Panc1 (cell line): Measurements from ENCODE around the gene MARCKSL1. TPM values are rescaled to one million over a fixed set of nuclear protein-coding genes. Genes with fewer than 3 reads are reported as not detected.
A peak's percentile ranks its signal among the peaks of the same experiment; 100 is the strongest.

ENCODE experiments used
- ATAC-seq: fragments of 200-7000 bp; cut with Tn5 transposase; 2 replicates; pipeline ENCODE4 v1.9.1; 2020; ENCODE audit warnings: mild to moderate bottlenecking, moderate library complexity
- BruUV-seq: library from RNA; stranded (reverse); fragments of 400-500 nt; replicated peaks from 2 replicates; lab custom pipeline; 2021; lab: Mats Ljungman, UMichigan
- CTCF ChIA-PET: fragments of 300-600 bp; sonication (Branson Sonifier 250); formaldehyde crosslinking; loops from one replicate; lab custom pipeline; 2022; ENCODE audit warnings: antibody characterized with exemption; lab: Charles Lee
- POLR2A ChIA-PET: fragments of 300-600 bp; sonication (Branson Sonifier 250); formaldehyde crosslinking; loops from one replicate; lab custom pipeline; 2022; ENCODE audit warnings: antibody characterized with exemption; lab: Charles Lee
- DNase-seq: peaks from one replicate; pipeline ENCODE4 v3.0.0-alpha.2; 2010; ENCODE audit warnings: low read depth, low spot score
- H3K27ac ChIP-seq: 2 replicates; pipeline ENCODE4 v1.5.1; 2011; ENCODE audit warnings: mild to moderate bottlenecking, low read length, inconsistent platforms
- H3K27me3 ChIP-seq: fragments of 200-500 bp; sonication (Bioruptor generic); 2 replicates; pipeline ENCODE4 v1.6.0; 2014; ENCODE audit warnings: low read length, inconsistent platforms; ENCODE audit not compliant: control insufficient read depth, insufficient read depth
- H3K36me3 ChIP-seq: fragments of 200-500 bp; sonication (Bioruptor generic); 2 replicates; pipeline ENCODE4 v1.5.1; 2014; ENCODE audit warnings: inconsistent platforms, mild to moderate bottlenecking, low read length, moderate library complexity; ENCODE audit not compliant: control insufficient read depth, insufficient read depth
- H3K4me1 ChIP-seq: 2 replicates; pipeline ENCODE4 v1.5.1; 2011; ENCODE audit warnings: inconsistent platforms, mild to moderate bottlenecking, low read length, moderate library complexity; ENCODE audit not compliant: control insufficient read depth, insufficient read depth
- H3K4me3 ChIP-seq, 2 experiments: 2 replicates each; pipeline ENCODE4 v1.5.1; 2011 to 2012; ENCODE audit warnings: low read depth in 2 of 2, low read length in 2 of 2, mild to moderate bottlenecking in 2 of 2, inconsistent platforms in 1 of 2, moderate library complexity in 1 of 2
- H3K9me3 ChIP-seq: fragments of 200-500 bp; sonication (Bioruptor generic); 2 replicates; pipeline ENCODE4 v1.5.1; 2014; ENCODE audit warnings: low read depth, mild to moderate bottlenecking, inconsistent platforms, low read length, moderate library complexity; ENCODE audit not compliant: control insufficient read depth, insufficient read depth
- POLR2AphosphoS5 ChIP-seq: IDR thresholded peaks from 2 replicates; pipeline ENCODE4 v1.6.1; 2012; ENCODE audit warnings: mild to moderate bottlenecking, low read depth, low read length, moderate library complexity
- SIN3A ChIP-seq: IDR thresholded peaks from 2 replicates; pipeline ENCODE4 v1.6.1; 2012; ENCODE audit warnings: low read depth, mild to moderate bottlenecking, low read length, moderate library complexity, borderline replicate concordance; ENCODE audit not compliant: insufficient read depth
- TCF7L2 ChIP-seq: IDR thresholded peaks from 2 replicates; pipeline ENCODE4 v1.6.1; 2011; ENCODE audit warnings: mild to moderate bottlenecking, low read depth, low read length, inconsistent platforms
- in situ Hi-C: cut with HindIII; loops from 2 replicates; pipeline ENCODE4 v1.10.0; 2016; ENCODE audit warnings: low sequenced_read_pairs, low pct_unique_long_range_greater_than_20kb
- intact Hi-C: fragments of 100-400 bp; cut with micrococcal nuclease; formaldehyde crosslinking; loops from one replicate; pipeline ENCODE4 v1.10.0; 2022; ENCODE audit not compliant: unreplicated experiment
- total RNA-seq: library from RNA; stranded (reverse); gene quantifications from one replicate; pipeline ENCODE4 v1.2.1, GENCODE V29; 2021; ENCODE audit not compliant: unreplicated experiment
- TF ChIP-seq, protein P1 (sequence below), 2 experiments: IDR thresholded peaks; 2 replicates each; pipeline ENCODE4 v1.6.1; 2011 to 2012; ENCODE audit warnings: low read depth in 2 of 2, control low read depth in 1 of 2, low read length in 1 of 2, mild to moderate bottlenecking in 1 of 2, moderate library complexity in 1 of 2; ENCODE audit not compliant: insufficient read depth in 1 of 2
- TF ChIP-seq, protein P2 (sequence below): fragments of 450-650 bp; IDR thresholded peaks from 2 replicates; pipeline ENCODE4 v1.5.1; 2017; ENCODE audit warnings: mild to moderate bottlenecking

Gene MARCKSL1
- total RNA-seq, 1 experiment from 2014 or later: 176 TPM

DNA sequence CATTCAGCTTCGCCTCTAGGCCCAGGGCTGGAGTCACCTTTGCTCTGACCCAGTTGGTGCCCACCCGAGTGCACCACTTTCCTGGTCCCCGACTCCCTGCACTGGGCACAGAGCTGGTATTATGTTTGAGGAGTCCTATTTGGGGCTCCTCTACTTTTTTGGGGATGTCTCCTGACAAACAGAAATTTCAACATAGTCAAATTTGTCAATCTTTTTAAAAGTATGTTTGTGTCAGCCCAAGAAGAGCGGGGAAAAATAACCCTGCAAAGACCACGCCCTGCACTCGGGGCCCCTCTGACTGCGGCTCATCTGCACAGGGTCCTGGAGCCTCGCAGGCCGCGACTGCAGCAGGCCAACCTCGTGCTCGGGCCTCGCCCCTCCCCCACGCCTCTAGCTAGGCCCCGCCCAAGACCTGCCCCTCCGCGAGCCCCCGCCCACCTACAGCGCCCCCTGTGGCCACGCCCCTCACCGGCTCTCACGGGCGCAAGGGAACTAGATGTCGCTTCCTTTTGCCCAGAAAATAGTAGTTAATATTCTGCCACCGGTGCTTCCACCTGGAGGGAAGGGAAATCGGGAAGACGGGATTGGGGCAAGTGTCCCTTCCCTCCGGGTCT, 14.9 kb upstream of the MARCKSL1 start:
- Histone ChIP-seq H3K27me3 (no peaks in the 10 kb centered on the region), H3K36me3 (no peaks in the 10 kb centered on the region), H3K4me3 (peak overlapping the region; percentile 62 to 64), H3K4me1 (peaks cover 9% of the 10 kb centered on the region; the same call in 1 of the 2 replicates), H3K9me3 (no peaks in the 10 kb centered on the region), H3K27ac (peak overlapping the region; percentile 77)
- no peak for TF ChIP-seq POLR2AphosphoS5
- no peak for TF ChIP-seq TCF7L2
- TF ChIP-seq, protein P1, sequence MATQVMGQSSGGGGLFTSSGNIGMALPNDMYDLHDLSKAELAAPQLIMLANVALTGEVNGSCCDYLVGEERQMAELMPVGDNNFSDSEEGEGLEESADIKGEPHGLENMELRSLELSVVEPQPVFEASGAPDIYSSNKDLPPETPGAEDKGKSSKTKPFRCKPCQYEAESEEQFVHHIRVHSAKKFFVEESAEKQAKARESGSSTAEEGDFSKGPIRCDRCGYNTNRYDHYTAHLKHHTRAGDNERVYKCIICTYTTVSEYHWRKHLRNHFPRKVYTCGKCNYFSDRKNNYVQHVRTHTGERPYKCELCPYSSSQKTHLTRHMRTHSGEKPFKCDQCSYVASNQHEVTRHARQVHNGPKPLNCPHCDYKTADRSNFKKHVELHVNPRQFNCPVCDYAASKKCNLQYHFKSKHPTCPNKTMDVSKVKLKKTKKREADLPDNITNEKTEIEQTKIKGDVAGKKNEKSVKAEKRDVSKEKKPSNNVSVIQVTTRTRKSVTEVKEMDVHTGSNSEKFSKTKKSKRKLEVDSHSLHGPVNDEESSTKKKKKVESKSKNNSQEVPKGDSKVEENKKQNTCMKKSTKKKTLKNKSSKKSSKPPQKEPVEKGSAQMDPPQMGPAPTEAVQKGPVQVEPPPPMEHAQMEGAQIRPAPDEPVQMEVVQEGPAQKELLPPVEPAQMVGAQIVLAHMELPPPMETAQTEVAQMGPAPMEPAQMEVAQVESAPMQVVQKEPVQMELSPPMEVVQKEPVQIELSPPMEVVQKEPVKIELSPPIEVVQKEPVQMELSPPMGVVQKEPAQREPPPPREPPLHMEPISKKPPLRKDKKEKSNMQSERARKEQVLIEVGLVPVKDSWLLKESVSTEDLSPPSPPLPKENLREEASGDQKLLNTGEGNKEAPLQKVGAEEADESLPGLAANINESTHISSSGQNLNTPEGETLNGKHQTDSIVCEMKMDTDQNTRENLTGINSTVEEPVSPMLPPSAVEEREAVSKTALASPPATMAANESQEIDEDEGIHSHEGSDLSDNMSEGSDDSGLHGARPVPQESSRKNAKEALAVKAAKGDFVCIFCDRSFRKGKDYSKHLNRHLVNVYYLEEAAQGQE (IDR thresholded peaks at IDR 0.05; ENCODE audit: insufficient read depth in 1 of 2, low read depth in 2 of 2, low read length in 1 of 2): no peak
- TF ChIP-seq SIN3A: no peak
- TF ChIP-seq, protein P2, sequence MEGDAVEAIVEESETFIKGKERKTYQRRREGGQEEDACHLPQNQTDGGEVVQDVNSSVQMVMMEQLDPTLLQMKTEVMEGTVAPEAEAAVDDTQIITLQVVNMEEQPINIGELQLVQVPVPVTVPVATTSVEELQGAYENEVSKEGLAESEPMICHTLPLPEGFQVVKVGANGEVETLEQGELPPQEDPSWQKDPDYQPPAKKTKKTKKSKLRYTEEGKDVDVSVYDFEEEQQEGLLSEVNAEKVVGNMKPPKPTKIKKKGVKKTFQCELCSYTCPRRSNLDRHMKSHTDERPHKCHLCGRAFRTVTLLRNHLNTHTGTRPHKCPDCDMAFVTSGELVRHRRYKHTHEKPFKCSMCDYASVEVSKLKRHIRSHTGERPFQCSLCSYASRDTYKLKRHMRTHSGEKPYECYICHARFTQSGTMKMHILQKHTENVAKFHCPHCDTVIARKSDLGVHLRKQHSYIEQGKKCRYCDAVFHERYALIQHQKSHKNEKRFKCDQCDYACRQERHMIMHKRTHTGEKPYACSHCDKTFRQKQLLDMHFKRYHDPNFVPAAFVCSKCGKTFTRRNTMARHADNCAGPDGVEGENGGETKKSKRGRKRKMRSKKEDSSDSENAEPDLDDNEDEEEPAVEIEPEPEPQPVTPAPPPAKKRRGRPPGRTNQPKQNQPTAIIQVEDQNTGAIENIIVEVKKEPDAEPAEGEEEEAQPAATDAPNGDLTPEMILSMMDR: no peak
- intact Hi-C loops (no loop called here), in situ Hi-C loops (no loop called here)
- CTCF ChIA-PET: interaction anchor here (0.6 kb wide), 1 partner anchor 13 kb away, joined by 7 read pairs; no protein-coding TSS in a partner anchor
- no TSS peak for BruUV-seq
- DNase-seq (no peak), ATAC-seq (peak; percentile 75)
- POLR2A ChIA-PET: no interaction called here

DNA sequence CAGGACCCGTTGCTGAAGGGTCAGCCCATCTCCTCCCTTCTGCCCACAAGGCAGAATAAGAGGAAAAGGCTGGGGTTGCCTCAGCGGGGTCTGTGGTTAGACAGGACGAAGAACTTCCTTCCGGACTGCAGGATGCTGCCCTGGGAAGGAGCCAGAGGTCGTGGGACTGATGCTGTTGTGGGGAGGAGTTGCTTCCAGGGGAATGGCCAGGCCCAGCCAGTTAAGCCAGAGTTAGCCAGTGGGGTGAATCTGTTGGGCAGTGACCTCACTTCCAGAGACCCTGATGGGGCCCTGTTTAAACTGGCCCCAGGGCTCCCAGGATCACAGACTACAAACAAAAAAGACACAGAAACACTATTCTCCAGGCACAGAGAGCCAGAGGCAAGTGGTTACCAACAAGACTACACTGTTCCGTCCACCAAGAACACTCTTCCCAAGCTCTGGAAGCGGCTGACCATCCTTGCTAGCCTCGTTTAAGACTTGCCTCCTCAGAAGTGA, 13.2 kb upstream of the MARCKSL1 start:
- CTCF ChIA-PET: no interaction called here
- H3K27me3 ChIP-seq: no peaks in the 10 kb centered on the region
- in situ Hi-C loops: no loop called here
- no peaks in the 10 kb centered on the region for H3K36me3 ChIP-seq
- no peak overlapping the region for H3K27ac ChIP-seq
- intact Hi-C loops: no loop called here
- TF ChIP-seq POLR2AphosphoS5 (no peak), TCF7L2 (no peak)
- TF ChIP-seq, protein P2: no peak
- TF ChIP-seq, protein P1 (IDR thresholded peaks at IDR 0.05; ENCODE audit: insufficient read depth in 1 of 2, low read depth in 2 of 2, low read length in 1 of 2): no peak
- H3K4me1 ChIP-seq: peaks cover 9% of the 10 kb centered on the region; the same call in 1 of the 2 replicates
- POLR2A ChIA-PET: no interaction called here
- no peaks in the 10 kb centered on the region for H3K9me3 ChIP-seq
- ATAC-seq: no peak
- DNase-seq: no peak
- no TSS peak for BruUV-seq
- no peak overlapping the region for H3K4me3 ChIP-seq
